Thyroid gland (tissue), 4 donors: ENCODE measurements around the gene ALAS1. TPM values are rescaled to one million over a fixed set of nuclear protein-coding genes. Genes with fewer than 3 reads are reported as not detected.

Experiments
- DNase-seq, 2 donors: peaks; one replicate each; pipeline ENCODE4 v3.0.0-alpha.2; 2019
- H3K27ac ChIP-seq, 3 donors: fragments of 200-600 bp; sonication (generic); 1 replicate in 2 of 3; 2 replicates in 1 of 3; pipeline ENCODE4 v1.5.1; 2016 to 2019; ENCODE audit warnings: mild to moderate bottlenecking in 1 of 3, moderate library complexity in 1 of 3
- H3K27me3 ChIP-seq: fragments of 200-600 bp; sonication (generic); one replicate; pipeline ENCODE4 v1.5.1; 2019
- H3K36me3 ChIP-seq, 2 donors: fragments of 200-600 bp; sonication (generic); one replicate each; pipeline ENCODE4 v1.5.1; 2016 to 2019
- H3K4me1 ChIP-seq, 2 donors: fragments of 200-600 bp; sonication (generic); one replicate each; pipeline ENCODE4 v1.5.1; 2017 to 2019
- H3K4me3 ChIP-seq, 3 donors: fragments of 200-600 bp; sonication (generic); replicated peaks in 1 of 3; 1 replicate in 2 of 3; 2 replicates in 1 of 3; pipeline ENCODE4 v1.5.1; 2016; ENCODE audit warnings: mild to moderate bottlenecking in 1 of 3
- H3K9me3 ChIP-seq: fragments of 200-600 bp; sonication (generic); one replicate; pipeline ENCODE4 v1.5.1; 2017
- POLR2A ChIP-seq, 2 donors: fragments of 450-650 bp; IDR thresholded peaks; one replicate each; pipeline ENCODE4 v1.6.1; 2017; ENCODE audit warnings: antibody characterized with exemption in 2 of 2, mild to moderate bottlenecking in 2 of 2, moderate library complexity in 1 of 2
- WGBS, 2 donors: methylation state at CpG; one replicate each; pipeline ENCODE4 v1.1.5; 2017; 5-methylcytosine and 5-hydroxymethylcytosine counted together
- intact Hi-C: fragments of 100-400 bp; cut with DNase I; formaldehyde crosslinking; loops from one replicate; pipeline ENCODE4 v1.15.1; 2023
- total RNA-seq, 4 donors: library from RNA; depleted of rRNA; stranded (reverse); fragments of >200 nt; gene quantifications; one replicate each; pipeline ENCODE4 v1.2.3, GENCODE V29; 2016
- TF ChIP-seq, protein P1 (sequence below), 6 experiments: fragments of 200-600 bp in 3 of 6; fragments of 450-650 bp in 3 of 6; sonication (generic) in 3 of 6; IDR thresholded peaks; one replicate each; pipeline ENCODE4 v1.5.1; 2016 to 2019; ENCODE audit warnings: antibody characterized with exemption in 6 of 6, mild to moderate bottlenecking in 2 of 6, inconsistent platforms in 1 of 6, moderate library complexity in 1 of 6

Gene ALAS1
- total RNA-seq, 4 donors from 2014 or later = 27.7 to 51.9 (median 45.9) TPM

- TF ChIP-seq POLR2A (IDR thresholded peaks at IDR 0.05) = peak in 1 of 2 donors; percentile 45
- TF ChIP-seq, protein P1, sequence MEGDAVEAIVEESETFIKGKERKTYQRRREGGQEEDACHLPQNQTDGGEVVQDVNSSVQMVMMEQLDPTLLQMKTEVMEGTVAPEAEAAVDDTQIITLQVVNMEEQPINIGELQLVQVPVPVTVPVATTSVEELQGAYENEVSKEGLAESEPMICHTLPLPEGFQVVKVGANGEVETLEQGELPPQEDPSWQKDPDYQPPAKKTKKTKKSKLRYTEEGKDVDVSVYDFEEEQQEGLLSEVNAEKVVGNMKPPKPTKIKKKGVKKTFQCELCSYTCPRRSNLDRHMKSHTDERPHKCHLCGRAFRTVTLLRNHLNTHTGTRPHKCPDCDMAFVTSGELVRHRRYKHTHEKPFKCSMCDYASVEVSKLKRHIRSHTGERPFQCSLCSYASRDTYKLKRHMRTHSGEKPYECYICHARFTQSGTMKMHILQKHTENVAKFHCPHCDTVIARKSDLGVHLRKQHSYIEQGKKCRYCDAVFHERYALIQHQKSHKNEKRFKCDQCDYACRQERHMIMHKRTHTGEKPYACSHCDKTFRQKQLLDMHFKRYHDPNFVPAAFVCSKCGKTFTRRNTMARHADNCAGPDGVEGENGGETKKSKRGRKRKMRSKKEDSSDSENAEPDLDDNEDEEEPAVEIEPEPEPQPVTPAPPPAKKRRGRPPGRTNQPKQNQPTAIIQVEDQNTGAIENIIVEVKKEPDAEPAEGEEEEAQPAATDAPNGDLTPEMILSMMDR (IDR thresholded peaks at IDR 0.05) = no peak
- WGBS, 2 donors = 5 to 14% methylated on average over 6 to 17 of the region's 98 CpGs
- peak within 1 kb of the TSS; percentile 30 to 53 (median 41) for H3K4me3 ChIP-seq
- DNase-seq = peak; percentile 54 to 56
- H3K4me1 ChIP-seq = peaks cover 5 to 39% of the 10 kb centered on the region in 2 donors
- H3K27me3 ChIP-seq = no peaks in the 10 kb centered on the region
- H3K27ac ChIP-seq = peak within 1 kb of the TSS; percentile 59 to 79 (median 68)
- intact Hi-C loops = no loop called here
- H3K9me3 ChIP-seq = no peaks in the 10 kb centered on the region
- H3K36me3 ChIP-seq = no peaks in the 10 kb centered on the region
Observed at GRCh38 chr3:52245322-52246263, 47.6 kb downstream of the ALAS1 start, which contains the start of gene PPM1M. TSS of gene PPM1M (plus strand) at chr3:52245759. CDS start at chr3:52245825, 66 bp downstream.

DNA sequence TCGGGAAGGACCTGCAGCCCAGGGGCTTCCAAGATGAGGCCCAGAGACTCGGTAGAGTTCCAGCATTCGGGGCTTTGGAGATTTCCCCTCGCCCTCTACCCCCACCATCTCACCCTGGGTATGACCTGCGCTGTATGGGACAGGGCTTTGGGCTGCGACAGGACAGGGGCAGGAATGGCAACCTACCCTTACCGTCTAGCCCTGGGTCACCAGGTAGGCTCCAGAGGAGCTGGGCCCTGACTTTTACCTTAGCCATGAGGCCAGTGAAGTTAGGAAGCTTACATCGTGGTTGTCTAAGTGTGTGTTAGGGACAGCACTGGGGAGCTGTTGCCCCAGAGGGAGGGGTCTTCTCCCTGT is 48.3 kb downstream of the ALAS1 start:
- Histone ChIP-seq H3K4me1 (peaks cover 5 to 36% of the 10 kb centered on the region in 2 donors), H3K27ac (peak overlapping the region; percentile 59 to 79 (median 68)), H3K36me3 (peaks cover 0 to under 1% of the 10 kb centered on the region in 2 donors), H3K9me3 (no peaks in the 10 kb centered on the region), H3K27me3 (no peaks in the 10 kb centered on the region), H3K4me3 (peak overlapping the region in 1 of 3 donors; percentile 41)
- TF ChIP-seq, protein P1 (IDR thresholded peaks at IDR 0.05) = no peak
- TF ChIP-seq POLR2A (IDR thresholded peaks at IDR 0.05) = no peak
- intact Hi-C loops = no loop called here
- 21 to 40% methylated on average over 5 to 8 of the region's 8 CpGs for WGBS, 2 donors
- no peak for DNase-seq

DNA sequence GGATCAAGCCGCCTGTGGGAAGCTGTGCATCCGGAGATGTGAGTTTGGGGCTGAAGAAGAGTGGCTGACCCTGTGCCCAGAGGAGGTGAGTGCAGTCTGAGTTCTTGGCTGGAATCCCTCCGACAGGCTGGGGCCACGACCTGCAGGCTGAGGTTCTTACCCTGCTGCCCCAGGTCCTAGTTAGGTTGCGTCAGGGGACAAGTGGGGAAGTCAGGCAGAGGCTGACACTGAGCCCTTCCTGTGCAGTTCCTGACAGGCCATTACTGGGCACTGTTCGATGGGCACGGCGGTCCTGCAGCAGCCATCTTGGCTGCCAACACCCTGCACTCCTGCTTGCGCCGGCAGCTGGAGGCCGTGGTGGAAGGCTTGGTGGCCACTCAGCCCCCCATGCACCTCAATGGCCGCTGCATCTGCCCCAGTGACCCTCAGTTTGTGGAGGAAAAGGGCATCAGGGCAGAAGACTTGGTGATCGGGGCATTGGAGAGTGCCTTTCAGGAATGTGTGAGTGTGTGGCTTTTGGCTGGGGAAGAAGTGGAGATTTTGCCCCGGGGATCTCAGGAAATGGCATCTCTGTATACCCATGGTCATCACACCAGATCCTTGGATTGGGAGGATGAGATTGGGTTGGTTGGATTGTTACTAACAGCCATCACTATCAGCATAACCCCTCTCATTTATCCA is 48.9 kb downstream of the ALAS1 start:
- intact Hi-C loops = no loop called here
- H3K27me3 ChIP-seq = no peaks in the 10 kb centered on the region
- 85 to 88% methylated on average over 5 to 11 of the region's 14 CpGs for WGBS, 2 donors
- peak overlapping the region; percentile 59 to 79 (median 68) for H3K27ac ChIP-seq
- peaks cover 5 to 36% of the 10 kb centered on the region in 2 donors for H3K4me1 ChIP-seq
- no peak for TF ChIP-seq POLR2A (IDR thresholded peaks at IDR 0.05)
- TF ChIP-seq, protein P1 (IDR thresholded peaks at IDR 0.05) = no peak
- no peak for DNase-seq
- peaks cover 4 to 7% of the 10 kb centered on the region in 2 donors for H3K36me3 ChIP-seq
- no peak overlapping the region for H3K4me3 ChIP-seq
- no peaks in the 10 kb centered on the region for H3K9me3 ChIP-seq

- intact Hi-C loops = no loop called here
- DNase-seq = no peak
- H3K4me3 ChIP-seq = no peak overlapping the region
- no peaks in the 10 kb centered on the region for H3K27me3 ChIP-seq
- no peaks in the 10 kb centered on the region for H3K9me3 ChIP-seq
- 95% methylated on average over 7 of the region's 7 CpGs for WGBS, 2 donors
- H3K36me3 ChIP-seq = peaks cover 6 to 10% of the 10 kb centered on the region in 2 donors
- TF ChIP-seq, protein P1 (IDR thresholded peaks at IDR 0.05) = no peak
- TF ChIP-seq POLR2A (IDR thresholded peaks at IDR 0.05) = no peak
- H3K27ac ChIP-seq = no peak overlapping the region
- peaks cover 5 to 36% of the 10 kb centered on the region in 2 donors for H3K4me1 ChIP-seq
Observed at GRCh38 chr3:52247409-52248164, 49.6 kb downstream of the ALAS1 start.
